HEK293 (cell line): ENCODE data around the gene GADD45G.

Experiments used
- YY1 ChIP-seq: fragments of 450-650 bp; formaldehyde crosslinking; IDR thresholded peaks from 2 replicates; pipeline ENCODE4 v1.5.1; 2018; ENCODE audit warnings: missing biosample characterization, missing genetic modification characterization
- ZNF184 ChIP-seq: fragments of 450-650 bp; IDR thresholded peaks from 2 replicates; pipeline ENCODE4 v1.5.1; 2018; ENCODE audit warnings: missing biosample characterization, mild to moderate bottlenecking, missing genetic modification characterization
- ZNF24 ChIP-seq: fragments of 450-650 bp; formaldehyde crosslinking; IDR thresholded peaks from 2 replicates; pipeline ENCODE4 v1.5.1; 2016; ENCODE audit warnings: missing biosample characterization, missing genetic modification characterization
- ZNF530 ChIP-seq: fragments of 450-650 bp; formaldehyde crosslinking; IDR thresholded peaks from 2 replicates; pipeline ENCODE4 v1.5.1; 2016; ENCODE audit warnings: low read depth, missing biosample characterization, missing genetic modification characterization
- ZNF561 ChIP-seq: fragments of 450-650 bp; IDR thresholded peaks from 2 replicates; pipeline ENCODE4 v1.5.1; 2018; ENCODE audit warnings: missing biosample characterization, missing genetic modification characterization, borderline replicate concordance
- TF ChIP-seq, protein P1 (sequence below): fragments of 450-650 bp; formaldehyde crosslinking; optimal IDR thresholded peaks from 2 replicates; pipeline ENCODE3; 2016; ENCODE audit warnings: missing biosample characterization, mild to moderate bottlenecking, missing genetic modification characterization
- TF ChIP-seq, protein P2 (sequence below): fragments of 450-650 bp; formaldehyde crosslinking; IDR thresholded peaks from 2 replicates; pipeline ENCODE4 v1.5.1; 2016; ENCODE audit warnings: missing biosample characterization, missing genetic modification characterization

DNA sequence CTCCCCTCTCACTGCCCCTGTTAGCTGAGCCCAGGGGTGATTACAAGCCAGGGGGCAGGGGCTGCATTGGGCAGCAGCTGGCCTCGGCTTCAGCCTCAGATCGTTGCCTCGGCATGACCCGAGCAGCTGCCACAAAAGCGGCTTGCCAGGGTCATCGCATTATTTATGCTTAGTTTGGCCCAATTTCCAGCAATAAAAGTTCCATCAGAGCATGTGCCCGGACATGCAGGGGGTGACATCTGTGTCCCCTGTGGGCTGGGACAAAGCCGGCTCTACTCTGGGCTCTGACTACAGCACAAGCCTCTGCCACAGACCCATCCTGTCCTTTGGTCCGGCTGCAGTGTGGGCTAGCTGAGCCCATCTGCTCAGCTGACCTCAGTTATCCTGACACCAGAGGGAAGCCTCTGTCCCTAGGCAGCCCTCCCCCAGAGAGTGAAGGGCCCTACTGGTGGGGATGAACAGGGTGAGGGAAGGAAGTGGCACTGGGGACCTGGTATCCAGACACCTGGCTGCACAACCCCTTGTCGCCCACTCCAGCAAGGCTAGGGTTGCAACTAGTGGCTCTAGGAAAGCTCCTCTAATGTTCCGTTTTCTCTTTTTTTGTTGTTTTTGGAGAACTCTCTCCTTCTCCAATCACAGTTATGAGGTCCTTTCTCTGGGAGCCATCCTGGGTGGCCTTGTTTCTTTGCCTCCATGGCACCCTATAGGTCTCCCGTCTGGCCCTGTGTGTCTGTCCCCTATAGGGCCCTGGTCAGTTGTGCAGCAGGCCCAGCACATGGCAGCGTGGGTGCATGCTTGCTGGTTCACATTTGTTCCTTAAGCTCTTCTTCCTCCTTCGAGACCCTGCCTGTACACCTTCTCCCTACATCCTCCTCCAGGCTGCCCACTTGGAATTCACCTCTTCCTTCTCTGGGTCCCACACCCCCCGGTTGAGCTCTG is 13.3 kb upstream of the GADD45G start:
- no peak for TF ChIP-seq ZNF561 (tag by site-specific recombination)
- TF ChIP-seq, protein P1, sequence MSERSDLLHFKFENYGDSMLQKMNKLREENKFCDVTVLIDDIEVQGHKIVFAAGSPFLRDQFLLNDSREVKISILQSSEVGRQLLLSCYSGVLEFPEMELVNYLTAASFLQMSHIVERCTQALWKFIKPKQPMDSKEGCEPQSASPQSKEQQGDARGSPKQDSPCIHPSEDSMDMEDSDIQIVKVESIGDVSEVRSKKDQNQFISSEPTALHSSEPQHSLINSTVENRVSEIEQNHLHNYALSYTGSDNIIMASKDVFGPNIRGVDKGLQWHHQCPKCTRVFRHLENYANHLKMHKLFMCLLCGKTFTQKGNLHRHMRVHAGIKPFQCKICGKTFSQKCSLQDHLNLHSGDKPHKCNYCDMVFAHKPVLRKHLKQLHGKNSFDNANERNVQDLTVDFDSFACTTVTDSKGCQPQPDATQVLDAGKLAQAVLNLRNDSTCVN (tag by site-specific recombination) = no peak
- no peak for TF ChIP-seq ZNF530 (tag by site-specific recombination)
- TF ChIP-seq ZNF24 (tag by site-specific recombination) = no peak
- no peak for TF ChIP-seq ZNF184 (tag by site-specific recombination)
- TF ChIP-seq YY1 = no peak
- TF ChIP-seq, protein P2, sequence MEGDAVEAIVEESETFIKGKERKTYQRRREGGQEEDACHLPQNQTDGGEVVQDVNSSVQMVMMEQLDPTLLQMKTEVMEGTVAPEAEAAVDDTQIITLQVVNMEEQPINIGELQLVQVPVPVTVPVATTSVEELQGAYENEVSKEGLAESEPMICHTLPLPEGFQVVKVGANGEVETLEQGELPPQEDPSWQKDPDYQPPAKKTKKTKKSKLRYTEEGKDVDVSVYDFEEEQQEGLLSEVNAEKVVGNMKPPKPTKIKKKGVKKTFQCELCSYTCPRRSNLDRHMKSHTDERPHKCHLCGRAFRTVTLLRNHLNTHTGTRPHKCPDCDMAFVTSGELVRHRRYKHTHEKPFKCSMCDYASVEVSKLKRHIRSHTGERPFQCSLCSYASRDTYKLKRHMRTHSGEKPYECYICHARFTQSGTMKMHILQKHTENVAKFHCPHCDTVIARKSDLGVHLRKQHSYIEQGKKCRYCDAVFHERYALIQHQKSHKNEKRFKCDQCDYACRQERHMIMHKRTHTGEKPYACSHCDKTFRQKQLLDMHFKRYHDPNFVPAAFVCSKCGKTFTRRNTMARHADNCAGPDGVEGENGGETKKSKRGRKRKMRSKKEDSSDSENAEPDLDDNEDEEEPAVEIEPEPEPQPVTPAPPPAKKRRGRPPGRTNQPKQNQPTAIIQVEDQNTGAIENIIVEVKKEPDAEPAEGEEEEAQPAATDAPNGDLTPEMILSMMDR (tag by site-specific recombination) = no peak
